ENCODE data around the gene MGMT. TPM values are rescaled to one million over a fixed set of nuclear protein-coding genes. Genes with fewer than 3 reads are reported as not detected.
A peak's percentile ranks its signal among the peaks of the same experiment; 100 is the strongest.

The MGMT gene
- total and polyA plus RNA-seq, 4 experiments from 2014 or later, result 18.5 to 31.3 (median 24.4) TPM

DNA sequence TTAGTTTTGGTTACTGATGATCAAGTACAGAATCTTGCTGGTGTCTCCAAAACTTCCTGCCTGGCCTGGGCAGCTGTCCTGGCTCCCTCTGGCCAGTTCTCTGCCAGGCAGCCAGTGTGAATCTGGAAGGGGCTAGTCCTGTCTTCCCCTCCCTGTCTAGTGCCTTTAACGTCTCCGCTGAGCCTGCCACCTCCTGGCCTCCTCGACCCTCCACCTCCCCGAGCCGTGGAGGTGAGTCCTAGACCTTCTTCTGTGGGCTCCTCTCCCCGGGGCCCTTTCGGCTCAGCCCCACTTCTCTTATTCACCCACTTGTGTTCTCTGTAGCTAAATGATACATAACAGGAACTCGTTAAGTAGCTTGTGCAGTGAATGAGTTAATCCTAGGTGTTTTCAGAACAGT is 218.2 kb downstream of the MGMT start:
- intact Hi-C loops (cut with micrococcal nuclease), result no loop called here
- no peaks in the 10 kb centered on the region for H3K9me3 ChIP-seq (ENCODE audit: control insufficient read depth in 1 of 2, low read length in 2 of 2)
- no peak overlapping the region for H3K4me3 ChIP-seq (ENCODE audit: low read length in 2 of 2)
- DNase-seq, result no peak
- ChIA-PET CTCF (ENCODE audit: partially characterized antibody) (no interaction called here), POLR2A (ENCODE audit: partially characterized antibody) (no interaction called here)
- no peak overlapping the region for H3K27ac ChIP-seq (ENCODE audit: low read depth, low read length)
- peaks cover 0 to 4% (median 2%) of the 10 kb centered on the region in 4 donors for H3K4me1 Mint-ChIP-seq
- H3K27ac Mint-ChIP-seq, result no peak overlapping the region
- H3K9me3 Mint-ChIP-seq, result peaks cover 0 to 15% (median 3%) of the 10 kb centered on the region in 8 donors
- H3K27me3 Mint-ChIP-seq, result no peaks in the 10 kb centered on the region
- H3K4me3 Mint-ChIP-seq, result peak overlapping the region in 1 of 8 donors; percentile 21
- peaks cover 7 to 32% of the 10 kb centered on the region in 2 donors for H3K36me3 Mint-ChIP-seq
- H3K36me3 ChIP-seq (ENCODE audit: insufficient read depth, low read length), result no peaks in the 10 kb centered on the region
- no peaks in the 10 kb centered on the region for H3K4me1 ChIP-seq (ENCODE audit: insufficient read depth, low read length)
- H3K27me3 ChIP-seq (ENCODE audit: insufficient read depth, low read length), result no peaks in the 10 kb centered on the region

DNA sequence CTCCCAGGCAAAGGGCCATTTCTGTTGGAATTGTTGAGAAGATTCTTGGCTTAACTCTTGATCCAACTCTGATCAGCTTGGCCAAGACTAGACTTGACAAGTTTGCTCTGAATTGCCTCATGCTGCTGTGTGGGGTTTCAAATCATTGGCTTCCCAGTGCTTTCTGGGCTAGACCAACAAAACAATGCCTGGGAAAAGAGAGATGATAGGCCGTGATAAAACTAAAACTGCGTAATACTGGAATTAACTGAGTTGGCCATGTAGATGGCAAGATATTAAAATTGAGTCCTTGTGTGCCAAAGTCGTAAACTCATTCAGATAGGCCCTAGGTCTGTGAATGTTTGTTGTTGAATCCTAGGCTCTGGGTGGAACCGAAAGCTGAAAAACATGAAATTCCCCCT is 222.6 kb downstream of the MGMT start:
- Mint-ChIP-seq H3K4me3 (no peak overlapping the region), H3K4me1 (peaks cover 0 to 7% (median 0%) of the 10 kb centered on the region in 4 donors), H3K27ac (no peak overlapping the region), H3K36me3 (peaks cover 1 to 26% of the 10 kb centered on the region in 2 donors), H3K27me3 (no peaks in the 10 kb centered on the region), H3K9me3 (peaks cover 0 to 12% (median 2%) of the 10 kb centered on the region in 8 donors)
- intact Hi-C loops (cut with micrococcal nuclease), result no loop called here
- no peaks in the 10 kb centered on the region for H3K36me3 ChIP-seq (ENCODE audit: insufficient read depth, low read length)
- ChIA-PET POLR2A (ENCODE audit: partially characterized antibody) (no interaction called here), CTCF (ENCODE audit: partially characterized antibody) (no interaction called here)
- no peak overlapping the region for H3K4me3 ChIP-seq (ENCODE audit: low read length in 2 of 2)
- DNase-seq, result no peak
- H3K4me1 ChIP-seq (ENCODE audit: insufficient read depth, low read length), result no peaks in the 10 kb centered on the region
- H3K9me3 ChIP-seq (ENCODE audit: control insufficient read depth in 1 of 2, low read length in 2 of 2), result no peaks in the 10 kb centered on the region
- H3K27ac ChIP-seq (ENCODE audit: low read depth, low read length), result no peak overlapping the region
- no peaks in the 10 kb centered on the region for H3K27me3 ChIP-seq (ENCODE audit: insufficient read depth, low read length)

DNA sequence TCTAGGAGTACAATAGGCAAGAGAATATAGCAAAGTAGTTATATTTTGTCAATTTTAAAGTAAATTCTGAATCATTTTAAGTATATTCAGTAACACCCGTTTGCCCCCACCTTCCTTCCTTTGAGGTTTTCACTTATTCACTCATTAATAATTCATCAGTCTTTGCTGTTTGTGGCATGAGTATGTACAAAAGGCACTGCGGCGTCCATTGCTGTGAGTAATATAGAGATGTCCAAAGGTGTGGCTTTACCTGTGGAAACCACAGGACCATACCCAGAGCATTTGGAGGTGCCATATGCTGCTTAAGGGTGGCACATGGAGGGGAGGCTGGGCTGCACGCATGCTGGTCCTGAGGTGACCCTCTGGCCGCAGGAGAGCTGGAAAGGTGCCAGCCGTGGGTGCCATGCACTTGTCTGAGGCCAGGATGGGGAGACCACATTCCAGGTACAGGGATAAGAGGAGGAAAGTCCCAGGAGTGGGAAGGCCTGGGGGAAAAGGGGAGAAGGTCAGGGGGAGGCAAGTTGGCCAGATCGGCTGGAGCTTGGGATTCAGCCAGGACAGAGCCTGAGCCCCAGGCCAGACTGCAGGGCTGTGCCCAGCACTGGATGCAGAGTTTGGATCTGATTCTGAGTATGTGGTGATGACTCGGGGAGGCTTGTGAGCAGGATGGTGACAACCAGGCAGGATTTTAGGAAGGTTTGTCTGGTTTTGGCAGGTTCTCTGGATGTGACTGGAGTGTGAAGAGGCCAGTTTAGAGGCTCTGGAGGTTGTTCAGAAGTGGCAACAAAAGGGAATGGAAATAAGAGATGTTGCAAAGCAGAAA is 223.4 kb downstream of the MGMT start:
- no peaks in the 10 kb centered on the region for H3K4me1 ChIP-seq (ENCODE audit: insufficient read depth, low read length)

DNA sequence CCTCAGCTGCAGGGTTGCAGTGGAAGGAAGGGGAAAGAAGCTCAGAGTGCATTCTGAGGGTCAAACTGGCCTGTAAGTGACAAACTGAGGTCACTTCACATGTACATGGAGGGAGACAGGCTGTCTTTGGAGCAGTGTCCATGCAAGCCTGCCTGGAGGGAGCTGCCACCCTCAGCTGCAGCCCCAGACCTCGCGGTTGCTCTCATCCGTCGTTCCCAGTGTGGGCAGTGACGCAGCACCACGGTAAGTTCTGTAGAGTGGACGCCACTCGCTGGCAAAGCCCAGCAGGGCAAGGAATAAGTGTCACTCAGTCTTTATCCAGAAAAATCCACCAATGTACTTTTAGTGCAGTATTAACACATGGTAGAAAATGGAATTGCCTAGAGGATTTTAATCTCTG is 225.7 kb downstream of the MGMT start:
- H3K36me3 Mint-ChIP-seq, result peaks cover 1 to 29% of the 10 kb centered on the region in 2 donors
- H3K9me3 ChIP-seq (ENCODE audit: control insufficient read depth in 1 of 2, low read length in 2 of 2), result no peaks in the 10 kb centered on the region
- H3K4me3 ChIP-seq (ENCODE audit: low read length in 2 of 2), result no peak overlapping the region
- H3K27ac Mint-ChIP-seq, result no peak overlapping the region
- H3K9me3 Mint-ChIP-seq, result peaks cover 0 to 14% (median 1%) of the 10 kb centered on the region in 8 donors
- POLR2A ChIA-PET (ENCODE audit: partially characterized antibody), result no interaction called here
- intact Hi-C loops (cut with micrococcal nuclease), result no loop called here
- no peak overlapping the region for H3K27ac ChIP-seq (ENCODE audit: low read depth, low read length)
- no peaks in the 10 kb centered on the region for H3K27me3 Mint-ChIP-seq
- no peaks in the 10 kb centered on the region for H3K4me1 ChIP-seq (ENCODE audit: insufficient read depth, low read length)
- CTCF ChIA-PET (ENCODE audit: partially characterized antibody), result no interaction called here
- DNase-seq, result no peak
- H3K4me3 Mint-ChIP-seq, result no peak overlapping the region
- no peaks in the 10 kb centered on the region for H3K36me3 ChIP-seq (ENCODE audit: insufficient read depth, low read length)
- H3K27me3 ChIP-seq (ENCODE audit: insufficient read depth, low read length), result no peaks in the 10 kb centered on the region
- peaks cover 0 to 7% (median 0%) of the 10 kb centered on the region in 4 donors for H3K4me1 Mint-ChIP-seq

More for the DNA sequence above, 223.4 kb downstream of the MGMT start:
- H3K27me3 ChIP-seq (ENCODE audit: insufficient read depth, low read length), result no peaks in the 10 kb centered on the region
- H3K4me3 ChIP-seq (ENCODE audit: low read length in 2 of 2), result no peak overlapping the region
- H3K36me3 Mint-ChIP-seq, result peaks cover 1 to 22% of the 10 kb centered on the region in 2 donors
- ChIA-PET POLR2A (ENCODE audit: partially characterized antibody) (no interaction called here), CTCF (ENCODE audit: partially characterized antibody) (no interaction called here)
- H3K9me3 Mint-ChIP-seq, result peaks cover 0 to 12% (median 1%) of the 10 kb centered on the region in 8 donors
- no peaks in the 10 kb centered on the region for H3K9me3 ChIP-seq (ENCODE audit: control insufficient read depth in 1 of 2, low read length in 2 of 2)
- no peak for DNase-seq
- peaks cover 0 to 7% (median 0%) of the 10 kb centered on the region in 4 donors for H3K4me1 Mint-ChIP-seq
- no peaks in the 10 kb centered on the region for H3K27me3 Mint-ChIP-seq
- no peak overlapping the region for H3K27ac ChIP-seq (ENCODE audit: low read depth, low read length)
- intact Hi-C loops (cut with micrococcal nuclease), result no loop called here
- peak overlapping the region in 1 of 8 donors; percentile 35 for H3K4me3 Mint-ChIP-seq
- no peaks in the 10 kb centered on the region for H3K36me3 ChIP-seq (ENCODE audit: insufficient read depth, low read length)
- H3K27ac Mint-ChIP-seq, result no peak overlapping the region

DNA sequence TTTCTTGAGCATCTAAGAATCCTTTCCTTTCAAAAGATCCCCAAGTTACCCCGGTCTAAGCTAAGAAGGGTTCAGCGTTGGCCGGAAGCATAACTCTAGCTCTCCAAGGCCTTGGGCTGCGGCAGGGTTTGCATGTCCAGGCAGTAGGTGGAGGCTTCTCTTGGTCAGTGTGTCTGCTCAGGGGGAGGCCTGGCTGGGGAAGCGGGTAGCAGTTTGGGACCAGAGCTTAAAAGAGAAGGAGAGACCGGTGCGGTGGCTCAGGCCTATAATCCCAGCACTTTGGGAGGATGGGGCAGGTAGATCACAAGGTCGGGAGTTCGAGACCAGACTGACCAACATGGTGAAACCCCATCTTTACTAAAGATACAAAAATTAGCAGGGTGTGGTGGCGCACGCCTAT is 226.3 kb downstream of the MGMT start:
- no peaks in the 10 kb centered on the region for H3K27me3 Mint-ChIP-seq
- peaks cover 0 to 7% (median 0%) of the 10 kb centered on the region in 4 donors for H3K4me1 Mint-ChIP-seq
- no peaks in the 10 kb centered on the region for H3K36me3 ChIP-seq (ENCODE audit: insufficient read depth, low read length)
- H3K9me3 ChIP-seq (ENCODE audit: control insufficient read depth in 1 of 2, low read length in 2 of 2), result no peaks in the 10 kb centered on the region
- ChIA-PET CTCF (ENCODE audit: partially characterized antibody) (no interaction called here), POLR2A (ENCODE audit: partially characterized antibody) (no interaction called here)
- no peaks in the 10 kb centered on the region for H3K4me1 ChIP-seq (ENCODE audit: insufficient read depth, low read length)
- H3K27ac ChIP-seq (ENCODE audit: low read depth, low read length), result no peak overlapping the region
- no peak overlapping the region for H3K4me3 Mint-ChIP-seq
- no peak overlapping the region for H3K27ac Mint-ChIP-seq
- no peaks in the 10 kb centered on the region for H3K27me3 ChIP-seq (ENCODE audit: insufficient read depth, low read length)
- peaks cover 1 to 29% of the 10 kb centered on the region in 2 donors for H3K36me3 Mint-ChIP-seq
- H3K9me3 Mint-ChIP-seq, result peaks cover 0 to 14% (median under 1%) of the 10 kb centered on the region in 8 donors
- H3K4me3 ChIP-seq (ENCODE audit: low read length in 2 of 2), result no peak overlapping the region
- no peak for DNase-seq
- intact Hi-C loops (cut with micrococcal nuclease), result no loop called here

DNA sequence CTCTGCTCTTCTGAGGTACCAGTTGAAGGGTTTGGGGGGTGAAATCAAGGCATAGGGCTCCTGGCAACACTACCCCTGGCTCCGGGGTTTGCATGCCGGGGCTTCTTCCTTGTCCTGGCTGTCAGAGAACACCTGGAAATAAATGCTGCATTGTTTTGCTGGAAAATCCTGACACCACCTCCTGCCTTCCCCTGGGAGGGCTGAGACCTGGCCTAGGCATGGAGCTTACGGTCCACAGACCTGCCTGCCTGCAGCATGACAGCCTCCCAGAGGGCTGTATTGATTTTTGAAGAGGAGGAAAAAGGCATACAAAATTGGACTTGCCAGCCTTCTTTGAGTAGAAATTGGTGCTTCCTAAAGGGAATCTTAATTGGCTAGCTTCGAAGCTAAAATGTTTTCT is 227.1 kb downstream of the MGMT start:
- no peaks in the 10 kb centered on the region for H3K9me3 ChIP-seq (ENCODE audit: control insufficient read depth in 1 of 2, low read length in 2 of 2)
- Mint-ChIP-seq H3K4me3 (no peak overlapping the region), H3K36me3 (peaks cover 1 to 29% of the 10 kb centered on the region in 2 donors), H3K4me1 (peaks cover 0 to 7% (median 0%) of the 10 kb centered on the region in 4 donors), H3K27ac (no peak overlapping the region), H3K9me3 (peaks cover 0 to 14% (median 0%) of the 10 kb centered on the region in 8 donors), H3K27me3 (no peaks in the 10 kb centered on the region)
- no peaks in the 10 kb centered on the region for H3K27me3 ChIP-seq (ENCODE audit: insufficient read depth, low read length)
- ChIA-PET CTCF (ENCODE audit: partially characterized antibody) (no interaction called here), POLR2A (ENCODE audit: partially characterized antibody) (no interaction called here)
- intact Hi-C loops (cut with micrococcal nuclease), result no loop called here
- DNase-seq, result no peak
- H3K4me1 ChIP-seq (ENCODE audit: insufficient read depth, low read length), result no peaks in the 10 kb centered on the region
- no peak overlapping the region for H3K4me3 ChIP-seq (ENCODE audit: low read length in 2 of 2)
- H3K36me3 ChIP-seq (ENCODE audit: insufficient read depth, low read length), result no peaks in the 10 kb centered on the region
- no peak overlapping the region for H3K27ac ChIP-seq (ENCODE audit: low read depth, low read length)

DNA sequence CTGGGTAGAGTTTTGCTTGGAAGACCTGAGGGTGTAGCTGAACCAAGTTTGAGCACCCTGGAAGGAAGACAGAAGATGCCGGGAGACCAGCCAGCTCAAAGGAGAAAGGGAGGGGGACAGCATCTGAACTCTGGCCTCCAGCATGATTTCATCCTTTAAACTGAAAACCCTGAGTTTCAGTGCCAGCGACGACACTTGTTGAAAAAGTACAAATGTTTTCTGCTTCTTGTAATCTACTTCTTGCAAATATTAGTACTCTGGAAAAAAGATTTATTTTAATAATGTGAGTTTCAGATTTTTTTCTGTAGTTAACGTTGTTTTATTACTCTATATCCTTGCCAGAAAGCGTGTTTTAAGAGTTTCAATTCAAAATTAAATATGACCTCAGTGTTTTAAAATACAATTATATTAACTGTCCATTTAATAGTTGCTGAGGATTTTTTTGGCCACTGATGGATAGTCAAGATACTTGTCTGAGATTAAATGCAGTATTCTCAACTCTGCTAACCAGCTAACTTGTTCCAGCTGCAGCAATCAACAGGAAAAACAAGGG is 227.7 kb downstream of the MGMT start:
- H3K4me3 Mint-ChIP-seq, result no peak overlapping the region
- intact Hi-C loops (cut with micrococcal nuclease), result no loop called here
- no peak overlapping the region for H3K4me3 ChIP-seq (ENCODE audit: low read length in 2 of 2)
- no peaks in the 10 kb centered on the region for H3K36me3 ChIP-seq (ENCODE audit: insufficient read depth, low read length)
- no peaks in the 10 kb centered on the region for H3K4me1 ChIP-seq (ENCODE audit: insufficient read depth, low read length)
- no peaks in the 10 kb centered on the region for H3K27me3 ChIP-seq (ENCODE audit: insufficient read depth, low read length)
- H3K9me3 ChIP-seq (ENCODE audit: control insufficient read depth in 1 of 2, low read length in 2 of 2), result no peaks in the 10 kb centered on the region
- CTCF ChIA-PET (ENCODE audit: partially characterized antibody), result no interaction called here
- H3K27ac Mint-ChIP-seq, result peak overlapping the region in 1 of 7 donors; percentile 56
- peaks cover 3 to 32% of the 10 kb centered on the region in 2 donors for H3K36me3 Mint-ChIP-seq
- DNase-seq, result no peak
- H3K27me3 Mint-ChIP-seq, result no peaks in the 10 kb centered on the region
- peaks cover 0 to 7% (median 0%) of the 10 kb centered on the region in 4 donors for H3K4me1 Mint-ChIP-seq
- POLR2A ChIA-PET (ENCODE audit: partially characterized antibody), result no interaction called here
- no peak overlapping the region for H3K27ac ChIP-seq (ENCODE audit: low read depth, low read length)
- H3K9me3 Mint-ChIP-seq, result peaks cover 0 to 12% (median 0%) of the 10 kb centered on the region in 8 donors

All from CD4-positive, alpha-beta memory T cell (primary cell).